HG02642 (cell line): ENCODE results near the gene CTNNA3.
"Not testable (repeated sequence)": the region's sequence is repeated elsewhere in the genome, so short reads cannot be mapped to it uniquely, and the experiment has no call there.

Experiments used
- ATAC-seq: cut with Tn5 transposase; IDR thresholded peaks from one replicate; pipeline ENCODE4 v1.9.1; 2021; ENCODE audit warnings: mild to moderate bottlenecking; ENCODE audit not compliant: unreplicated experiment, poor library complexity

CTNNA3 gene

GRCh38 chr10:67262675-67263074, 433.3 kb downstream of the CTNNA3 start:
- no peak for ATAC-seq

GRCh38 chr10:67261300-67261797, 434.6 kb downstream of the CTNNA3 start:
- no peak for ATAC-seq

GRCh38 chr10:67259319-67259929, 436.6 kb downstream of the CTNNA3 start:
- no peak for ATAC-seq

- ATAC-seq: no peak
Measured at GRCh38 chr10:67257427-67258144, 438.4 kb downstream of the CTNNA3 start.

- no peak for ATAC-seq
Measured at GRCh38 chr10:67257018-67257417, 439.0 kb downstream of the CTNNA3 start.

- no peak for ATAC-seq
Measured at GRCh38 chr10:67250686-67251085, 445.3 kb downstream of the CTNNA3 start.

GRCh38 chr10:67246066-67246555, 449.9 kb downstream of the CTNNA3 start:
- ATAC-seq: no peak

GRCh38 chr10:67242528-67242927, 453.5 kb downstream of the CTNNA3 start:
- no peak for ATAC-seq

- ATAC-seq: no peak
Measured at GRCh38 chr10:67241451-67241850, 454.5 kb downstream of the CTNNA3 start.

GRCh38 chr10:67239864-67240497, 456.0 kb downstream of the CTNNA3 start:
- ATAC-seq: no peak

GRCh38 chr10:67230680-67231500, 465.1 kb downstream of the CTNNA3 start:
- not testable (repeated sequence) for ATAC-seq

- ATAC-seq: no peak
Measured at GRCh38 chr10:67225226-67225625, 470.8 kb downstream of the CTNNA3 start.

GRCh38 chr10:67224553-67224952, 471.4 kb downstream of the CTNNA3 start:
- no peak for ATAC-seq

- ATAC-seq: no peak
Measured at GRCh38 chr10:67222934-67223333, 473.1 kb downstream of the CTNNA3 start.

GRCh38 chr10:67221939-67222494, 474.0 kb downstream of the CTNNA3 start:
- ATAC-seq: no peak

GRCh38 chr10:67211680-67212079, 484.3 kb downstream of the CTNNA3 start:
- ATAC-seq: no peak

GRCh38 chr10:67207923-67208322, 488.1 kb downstream of the CTNNA3 start:
- not testable (repeated sequence) for ATAC-seq

- no peak for ATAC-seq
Measured at GRCh38 chr10:67200913-67201564, 495.0 kb downstream of the CTNNA3 start.

GRCh38 chr10:67175354-67175753, 520.6 kb downstream of the CTNNA3 start:
- no peak for ATAC-seq

GRCh38 chr10:67173787-67174186, 522.2 kb downstream of the CTNNA3 start:
- no peak for ATAC-seq
